WTC11 (cell line): ENCODE measurements around the gene EFCAB8. TPM values are rescaled to one million over a fixed set of nuclear protein-coding genes. Genes with fewer than 3 reads are reported as not detected.

Experiments used
- ATAC-seq: fragments of 200-7000 bp; cut with Tn5 transposase; 2 replicates; pipeline ENCODE4 v1.10.0; 2021; ENCODE audit warnings: mild to moderate bottlenecking, moderate library complexity
- CTCF ChIA-PET: fragments of 300-600 bp; sonication (Branson Sonifier 250); formaldehyde crosslinking; loops from one replicate; lab custom pipeline; 2021; ENCODE audit warnings: antibody characterized with exemption; lab: Charles Lee
- POLR2A ChIA-PET: fragments of 350-600 bp; sonication (Branson Sonifier 250); formaldehyde crosslinking; loops from one replicate; lab custom pipeline; 2021; ENCODE audit warnings: antibody characterized with exemption; lab: Charles Lee
- DNase-seq: peaks from one replicate; pipeline ENCODE4 v3.0.0; 2021; ENCODE audit warnings: low spot score
- H3K27ac Mint-ChIP-seq: 2 replicates; pipeline ENCODE4 v1.8.0; 2021; ENCODE audit warnings: mixed read lengths
- H3K27me3 Mint-ChIP-seq: 2 replicates; pipeline ENCODE4 v1.8.0; 2021; ENCODE audit warnings: low read depth, mild to moderate bottlenecking, moderate library complexity, mixed read lengths
- H3K36me3 Mint-ChIP-seq: 2 replicates; pipeline ENCODE4 v1.8.0; 2021; ENCODE audit warnings: mixed read lengths
- H3K4me1 Mint-ChIP-seq: 2 replicates; pipeline ENCODE4 v1.8.0; 2022; ENCODE audit warnings: mixed read lengths
- H3K4me3 Mint-ChIP-seq: 2 replicates; pipeline ENCODE4 v1.8.0; 2021; ENCODE audit warnings: mild to moderate bottlenecking, moderate library complexity, mixed read lengths
- H3K9me3 Mint-ChIP-seq: 2 replicates; pipeline ENCODE4 v1.8.0; 2021; ENCODE audit warnings: mixed read lengths
- MYBL2 ChIP-seq: sonication (generic); formaldehyde crosslinking; IDR thresholded peaks from 2 replicates; pipeline ENCODE4 v1.8.1; 2023; ENCODE audit warnings: mild to moderate bottlenecking, moderate library complexity, missing genetic modification reagents
- ZNF121 ChIP-seq: sonication (generic); formaldehyde crosslinking; IDR thresholded peaks from 2 replicates; pipeline ENCODE4 v1.8.0; 2023; ENCODE audit warnings: missing genetic modification reagents
- ZNF138 ChIP-seq: sonication (generic); formaldehyde crosslinking; conservative IDR thresholded peaks from 2 replicates; pipeline ENCODE4 v1.8.1; 2022; ENCODE audit warnings: mild to moderate bottlenecking, moderate library complexity, missing genetic modification reagents
- total RNA-seq: library from RNA; stranded (reverse); gene quantifications from 3 replicates; pipeline ENCODE4 v1.2.3, GENCODE V29; 2021
- TF ChIP-seq, protein P1 (sequence below): fragments of 250-450 bp; sonication (Bioruptor Pico); IDR thresholded peaks from 2 replicates; pipeline ENCODE4 v1.9.0; 2021; ENCODE audit warnings: mild to moderate bottlenecking
- TF ChIP-seq, protein P2 (sequence below): sonication (generic); formaldehyde crosslinking; IDR thresholded peaks from 2 replicates; pipeline ENCODE4 v1.8.0; 2023; ENCODE audit warnings: missing genetic modification reagents, mild to moderate bottlenecking, borderline replicate concordance
- TF ChIP-seq, protein P3 (sequence below): sonication (generic); formaldehyde crosslinking; IDR thresholded peaks from 2 replicates; pipeline ENCODE4 v1.8.1; 2023; ENCODE audit warnings: mild to moderate bottlenecking, moderate library complexity, missing genetic modification reagents
- TF ChIP-seq, protein P4 (sequence below): sonication (generic); formaldehyde crosslinking; IDR thresholded peaks from 2 replicates; pipeline ENCODE4 v1.8.0; 2022; ENCODE audit warnings: missing genetic modification reagents
- TF ChIP-seq, protein P5 (sequence below): sonication (generic); formaldehyde crosslinking; IDR thresholded peaks from 2 replicates; pipeline ENCODE4 v1.8.1; 2023; ENCODE audit warnings: mild to moderate bottlenecking, missing genetic modification reagents, borderline replicate concordance
- TF ChIP-seq, protein P6 (sequence below): sonication (generic); formaldehyde crosslinking; conservative IDR thresholded peaks from 2 replicates; pipeline ENCODE4 v1.8.1; 2022; ENCODE audit warnings: mild to moderate bottlenecking, missing genetic modification reagents
- TF ChIP-seq, protein P7 (sequence below): fragments of 250-450 bp; sonication (Bioruptor Pico); IDR thresholded peaks from 2 replicates; pipeline ENCODE4 v1.9.0; 2021; ENCODE audit warnings: mild to moderate bottlenecking

EFCAB8 gene
- total RNA-seq, 1 experiment from 2014 or later, result 0.17 TPM

DNA sequence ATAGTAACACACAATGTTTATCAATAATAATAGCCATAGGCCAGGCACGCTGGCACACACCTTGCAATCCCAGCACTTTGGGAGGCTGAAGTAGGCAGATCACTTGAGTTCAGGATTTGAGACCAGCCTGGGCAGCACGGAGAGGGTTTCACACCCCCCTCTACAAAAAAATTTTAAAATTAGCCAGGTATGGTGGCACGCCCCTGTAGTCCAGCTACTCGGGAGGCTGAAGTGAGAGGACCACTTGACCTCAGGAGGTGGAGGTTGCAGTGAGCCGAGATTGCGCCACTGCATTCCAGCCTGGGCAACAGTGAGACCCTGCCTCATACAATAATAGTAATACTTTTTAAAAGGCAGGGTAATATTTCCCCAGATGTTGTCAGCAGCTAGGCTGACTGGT lies 46.8 kb upstream of the EFCAB8 start (continued):
- TF ChIP-seq, protein P1, sequence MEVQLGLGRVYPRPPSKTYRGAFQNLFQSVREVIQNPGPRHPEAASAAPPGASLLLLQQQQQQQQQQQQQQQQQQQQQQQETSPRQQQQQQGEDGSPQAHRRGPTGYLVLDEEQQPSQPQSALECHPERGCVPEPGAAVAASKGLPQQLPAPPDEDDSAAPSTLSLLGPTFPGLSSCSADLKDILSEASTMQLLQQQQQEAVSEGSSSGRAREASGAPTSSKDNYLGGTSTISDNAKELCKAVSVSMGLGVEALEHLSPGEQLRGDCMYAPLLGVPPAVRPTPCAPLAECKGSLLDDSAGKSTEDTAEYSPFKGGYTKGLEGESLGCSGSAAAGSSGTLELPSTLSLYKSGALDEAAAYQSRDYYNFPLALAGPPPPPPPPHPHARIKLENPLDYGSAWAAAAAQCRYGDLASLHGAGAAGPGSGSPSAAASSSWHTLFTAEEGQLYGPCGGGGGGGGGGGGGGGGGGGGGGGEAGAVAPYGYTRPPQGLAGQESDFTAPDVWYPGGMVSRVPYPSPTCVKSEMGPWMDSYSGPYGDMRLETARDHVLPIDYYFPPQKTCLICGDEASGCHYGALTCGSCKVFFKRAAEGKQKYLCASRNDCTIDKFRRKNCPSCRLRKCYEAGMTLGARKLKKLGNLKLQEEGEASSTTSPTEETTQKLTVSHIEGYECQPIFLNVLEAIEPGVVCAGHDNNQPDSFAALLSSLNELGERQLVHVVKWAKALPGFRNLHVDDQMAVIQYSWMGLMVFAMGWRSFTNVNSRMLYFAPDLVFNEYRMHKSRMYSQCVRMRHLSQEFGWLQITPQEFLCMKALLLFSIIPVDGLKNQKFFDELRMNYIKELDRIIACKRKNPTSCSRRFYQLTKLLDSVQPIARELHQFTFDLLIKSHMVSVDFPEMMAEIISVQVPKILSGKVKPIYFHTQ (CRISPR knock-in tag), result peak; percentile 90; the same call in 1 of the 2 replicates
- TF ChIP-seq ZNF138 (CRISPR knock-in tag), result 0 out of 2 replicates have a peak, but pooled peaks have one; percentile 51

DNA sequence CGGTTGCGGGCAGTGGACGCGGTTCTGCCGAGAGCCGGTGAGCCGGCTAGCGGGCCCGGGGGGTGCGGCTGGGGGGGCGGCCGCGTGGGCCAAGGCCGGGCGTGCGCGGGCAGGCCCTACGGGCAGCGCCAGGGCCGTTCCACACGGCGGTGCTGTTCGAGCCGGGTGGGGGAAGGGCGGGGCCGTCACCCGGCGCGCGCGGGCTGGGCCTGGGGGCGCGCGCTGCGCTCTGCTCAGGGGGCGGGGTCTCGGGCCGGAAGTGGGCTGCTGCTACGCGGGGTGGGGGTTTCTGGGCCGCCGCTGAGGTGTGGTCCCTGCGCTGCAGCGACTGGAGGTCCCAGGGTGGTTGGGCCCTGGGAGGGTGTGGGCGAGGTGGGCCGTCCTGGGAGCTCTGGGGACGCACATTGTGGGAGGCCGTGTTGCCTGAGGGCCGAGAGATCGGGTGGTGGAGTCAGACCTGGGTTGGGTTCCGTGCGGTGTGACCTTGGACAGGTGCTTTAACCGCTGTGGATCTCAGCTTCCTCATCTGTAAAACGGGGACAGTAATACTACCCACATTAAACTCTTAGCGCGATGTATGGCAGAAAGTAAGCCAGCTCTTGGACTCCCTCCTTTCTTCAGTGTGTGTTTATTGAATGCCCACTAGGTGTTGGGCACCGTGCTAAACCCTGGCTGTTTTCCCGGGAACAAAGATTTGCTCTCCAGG lies 38.6 kb upstream of the EFCAB8 start:
- Mint-ChIP-seq H3K36me3 (0 out of 2 replicates have a peak, but pooled peaks cover 3% of the 10 kb centered on the region), H3K27ac (peak overlapping the region; percentile 97), H3K27me3 (no peaks in the 10 kb centered on the region), H3K4me1 (peaks cover 32% of the 10 kb centered on the region), H3K9me3 (no peaks in the 10 kb centered on the region), H3K4me3 (peak overlapping the region; percentile 91)
- POLR2A ChIA-PET, result interaction anchor here (0.7 to 1.6 kb wide), 4 partner anchors 9 to 42 kb away, joined by 3 to 5 read pairs (median 4); no protein-coding TSS in a partner anchor
- DNase-seq (peak; percentile 70), ATAC-seq (peak; percentile 76)
- CTCF ChIA-PET, result interaction anchor here (0.6 to 1.7 kb wide), 9 partner anchors 27 to 969 kb away, joined by 3 to 9 read pairs (median 4); no protein-coding TSS in a partner anchor
- TF ChIP-seq, protein P2, sequence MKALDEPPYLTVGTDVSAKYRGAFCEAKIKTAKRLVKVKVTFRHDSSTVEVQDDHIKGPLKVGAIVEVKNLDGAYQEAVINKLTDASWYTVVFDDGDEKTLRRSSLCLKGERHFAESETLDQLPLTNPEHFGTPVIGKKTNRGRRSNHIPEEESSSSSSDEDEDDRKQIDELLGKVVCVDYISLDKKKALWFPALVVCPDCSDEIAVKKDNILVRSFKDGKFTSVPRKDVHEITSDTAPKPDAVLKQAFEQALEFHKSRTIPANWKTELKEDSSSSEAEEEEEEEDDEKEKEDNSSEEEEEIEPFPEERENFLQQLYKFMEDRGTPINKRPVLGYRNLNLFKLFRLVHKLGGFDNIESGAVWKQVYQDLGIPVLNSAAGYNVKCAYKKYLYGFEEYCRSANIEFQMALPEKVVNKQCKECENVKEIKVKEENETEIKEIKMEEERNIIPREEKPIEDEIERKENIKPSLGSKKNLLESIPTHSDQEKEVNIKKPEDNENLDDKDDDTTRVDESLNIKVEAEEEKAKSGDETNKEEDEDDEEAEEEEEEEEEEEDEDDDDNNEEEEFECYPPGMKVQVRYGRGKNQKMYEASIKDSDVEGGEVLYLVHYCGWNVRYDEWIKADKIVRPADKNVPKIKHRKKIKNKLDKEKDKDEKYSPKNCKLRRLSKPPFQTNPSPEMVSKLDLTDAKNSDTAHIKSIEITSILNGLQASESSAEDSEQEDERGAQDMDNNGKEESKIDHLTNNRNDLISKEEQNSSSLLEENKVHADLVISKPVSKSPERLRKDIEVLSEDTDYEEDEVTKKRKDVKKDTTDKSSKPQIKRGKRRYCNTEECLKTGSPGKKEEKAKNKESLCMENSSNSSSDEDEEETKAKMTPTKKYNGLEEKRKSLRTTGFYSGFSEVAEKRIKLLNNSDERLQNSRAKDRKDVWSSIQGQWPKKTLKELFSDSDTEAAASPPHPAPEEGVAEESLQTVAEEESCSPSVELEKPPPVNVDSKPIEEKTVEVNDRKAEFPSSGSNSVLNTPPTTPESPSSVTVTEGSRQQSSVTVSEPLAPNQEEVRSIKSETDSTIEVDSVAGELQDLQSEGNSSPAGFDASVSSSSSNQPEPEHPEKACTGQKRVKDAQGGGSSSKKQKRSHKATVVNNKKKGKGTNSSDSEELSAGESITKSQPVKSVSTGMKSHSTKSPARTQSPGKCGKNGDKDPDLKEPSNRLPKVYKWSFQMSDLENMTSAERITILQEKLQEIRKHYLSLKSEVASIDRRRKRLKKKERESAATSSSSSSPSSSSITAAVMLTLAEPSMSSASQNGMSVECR (CRISPR knock-in tag), result 0 out of 2 replicates have a peak, but pooled peaks have one; percentile 29
- TF ChIP-seq ZNF138 (CRISPR knock-in tag) (no peak), MYBL2 (no peak), ZNF121 (CRISPR knock-in tag) (no peak)
- TF ChIP-seq, protein P3, sequence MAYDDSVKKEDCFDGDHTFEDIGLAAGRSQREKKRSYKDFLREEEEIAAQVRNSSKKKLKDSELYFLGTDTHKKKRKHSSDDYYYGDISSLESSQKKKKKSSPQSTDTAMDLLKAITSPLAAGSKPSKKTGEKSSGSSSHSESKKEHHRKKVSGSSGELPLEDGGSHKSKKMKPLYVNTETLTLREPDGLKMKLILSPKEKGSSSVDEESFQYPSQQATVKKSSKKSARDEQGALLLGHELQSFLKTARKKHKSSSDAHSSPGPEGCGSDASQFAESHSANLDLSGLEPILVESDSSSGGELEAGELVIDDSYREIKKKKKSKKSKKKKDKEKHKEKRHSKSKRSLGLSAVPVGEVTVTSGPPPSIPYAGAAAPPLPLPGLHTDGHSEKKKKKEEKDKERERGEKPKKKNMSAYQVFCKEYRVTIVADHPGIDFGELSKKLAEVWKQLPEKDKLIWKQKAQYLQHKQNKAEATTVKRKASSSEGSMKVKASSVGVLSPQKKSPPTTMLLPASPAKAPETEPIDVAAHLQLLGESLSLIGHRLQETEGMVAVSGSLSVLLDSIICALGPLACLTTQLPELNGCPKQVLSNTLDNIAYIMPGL (CRISPR knock-in tag), result peak; percentile 38; the same call in 1 of the 2 replicates
- TF ChIP-seq, protein P4, sequence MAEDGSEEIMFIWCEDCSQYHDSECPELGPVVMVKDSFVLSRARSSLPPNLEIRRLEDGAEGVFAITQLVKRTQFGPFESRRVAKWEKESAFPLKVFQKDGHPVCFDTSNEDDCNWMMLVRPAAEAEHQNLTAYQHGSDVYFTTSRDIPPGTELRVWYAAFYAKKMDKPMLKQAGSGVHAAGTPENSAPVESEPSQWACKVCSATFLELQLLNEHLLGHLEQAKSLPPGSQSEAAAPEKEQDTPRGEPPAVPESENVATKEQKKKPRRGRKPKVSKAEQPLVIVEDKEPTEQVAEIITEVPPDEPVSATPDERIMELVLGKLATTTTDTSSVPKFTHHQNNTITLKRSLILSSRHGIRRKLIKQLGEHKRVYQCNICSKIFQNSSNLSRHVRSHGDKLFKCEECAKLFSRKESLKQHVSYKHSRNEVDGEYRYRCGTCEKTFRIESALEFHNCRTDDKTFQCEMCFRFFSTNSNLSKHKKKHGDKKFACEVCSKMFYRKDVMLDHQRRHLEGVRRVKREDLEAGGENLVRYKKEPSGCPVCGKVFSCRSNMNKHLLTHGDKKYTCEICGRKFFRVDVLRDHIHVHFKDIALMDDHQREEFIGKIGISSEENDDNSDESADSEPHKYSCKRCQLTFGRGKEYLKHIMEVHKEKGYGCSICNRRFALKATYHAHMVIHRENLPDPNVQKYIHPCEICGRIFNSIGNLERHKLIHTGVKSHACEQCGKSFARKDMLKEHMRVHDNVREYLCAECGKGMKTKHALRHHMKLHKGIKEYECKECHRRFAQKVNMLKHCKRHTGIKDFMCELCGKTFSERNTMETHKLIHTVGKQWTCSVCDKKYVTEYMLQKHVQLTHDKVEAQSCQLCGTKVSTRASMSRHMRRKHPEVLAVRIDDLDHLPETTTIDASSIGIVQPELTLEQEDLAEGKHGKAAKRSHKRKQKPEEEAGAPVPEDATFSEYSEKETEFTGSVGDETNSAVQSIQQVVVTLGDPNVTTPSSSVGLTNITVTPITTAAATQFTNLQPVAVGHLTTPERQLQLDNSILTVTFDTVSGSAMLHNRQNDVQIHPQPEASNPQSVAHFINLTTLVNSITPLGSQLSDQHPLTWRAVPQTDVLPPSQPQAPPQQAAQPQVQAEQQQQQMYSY, result no peak
- TF ChIP-seq, protein P5, sequence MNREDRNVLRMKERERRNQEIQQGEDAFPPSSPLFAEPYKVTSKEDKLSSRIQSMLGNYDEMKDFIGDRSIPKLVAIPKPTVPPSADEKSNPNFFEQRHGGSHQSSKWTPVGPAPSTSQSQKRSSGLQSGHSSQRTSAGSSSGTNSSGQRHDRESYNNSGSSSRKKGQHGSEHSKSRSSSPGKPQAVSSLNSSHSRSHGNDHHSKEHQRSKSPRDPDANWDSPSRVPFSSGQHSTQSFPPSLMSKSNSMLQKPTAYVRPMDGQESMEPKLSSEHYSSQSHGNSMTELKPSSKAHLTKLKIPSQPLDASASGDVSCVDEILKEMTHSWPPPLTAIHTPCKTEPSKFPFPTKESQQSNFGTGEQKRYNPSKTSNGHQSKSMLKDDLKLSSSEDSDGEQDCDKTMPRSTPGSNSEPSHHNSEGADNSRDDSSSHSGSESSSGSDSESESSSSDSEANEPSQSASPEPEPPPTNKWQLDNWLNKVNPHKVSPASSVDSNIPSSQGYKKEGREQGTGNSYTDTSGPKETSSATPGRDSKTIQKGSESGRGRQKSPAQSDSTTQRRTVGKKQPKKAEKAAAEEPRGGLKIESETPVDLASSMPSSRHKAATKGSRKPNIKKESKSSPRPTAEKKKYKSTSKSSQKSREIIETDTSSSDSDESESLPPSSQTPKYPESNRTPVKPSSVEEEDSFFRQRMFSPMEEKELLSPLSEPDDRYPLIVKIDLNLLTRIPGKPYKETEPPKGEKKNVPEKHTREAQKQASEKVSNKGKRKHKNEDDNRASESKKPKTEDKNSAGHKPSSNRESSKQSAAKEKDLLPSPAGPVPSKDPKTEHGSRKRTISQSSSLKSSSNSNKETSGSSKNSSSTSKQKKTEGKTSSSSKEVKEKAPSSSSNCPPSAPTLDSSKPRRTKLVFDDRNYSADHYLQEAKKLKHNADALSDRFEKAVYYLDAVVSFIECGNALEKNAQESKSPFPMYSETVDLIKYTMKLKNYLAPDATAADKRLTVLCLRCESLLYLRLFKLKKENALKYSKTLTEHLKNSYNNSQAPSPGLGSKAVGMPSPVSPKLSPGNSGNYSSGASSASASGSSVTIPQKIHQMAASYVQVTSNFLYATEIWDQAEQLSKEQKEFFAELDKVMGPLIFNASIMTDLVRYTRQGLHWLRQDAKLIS (CRISPR knock-in tag), result no peak
- TF ChIP-seq, protein P6, sequence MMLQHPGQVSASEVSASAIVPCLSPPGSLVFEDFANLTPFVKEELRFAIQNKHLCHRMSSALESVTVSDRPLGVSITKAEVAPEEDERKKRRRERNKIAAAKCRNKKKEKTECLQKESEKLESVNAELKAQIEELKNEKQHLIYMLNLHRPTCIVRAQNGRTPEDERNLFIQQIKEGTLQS (CRISPR knock-in tag), result no peak
- TF ChIP-seq, protein P7, sequence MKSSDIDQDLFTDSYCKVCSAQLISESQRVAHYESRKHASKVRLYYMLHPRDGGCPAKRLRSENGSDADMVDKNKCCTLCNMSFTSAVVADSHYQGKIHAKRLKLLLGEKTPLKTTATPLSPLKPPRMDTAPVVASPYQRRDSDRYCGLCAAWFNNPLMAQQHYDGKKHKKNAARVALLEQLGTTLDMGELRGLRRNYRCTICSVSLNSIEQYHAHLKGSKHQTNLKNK, result no peak
